HepG2 (cell line): Measurements from ENCODE around the gene SP9. TPM values are rescaled to one million over a fixed set of nuclear protein-coding genes. Genes with fewer than 3 reads are reported as not detected.

Experiments
- ELF3 ChIP-seq: IDR thresholded peaks from 2 replicates; pipeline ENCODE4 v1.6.1; 2016; ENCODE audit warnings: missing genetic modification reagents, missing compliant biosample characterization
- ETV6 ChIP-seq: sonication (generic); formaldehyde crosslinking; conservative IDR thresholded peaks from 2 replicates; pipeline ENCODE4 v1.4.0; 2020; ENCODE audit warnings: missing genetic modification reagents
- HES4 ChIP-seq: sonication (generic); formaldehyde crosslinking; IDR thresholded peaks from 2 replicates; pipeline ENCODE4 v1.9.0; 2021; ENCODE audit warnings: mild to moderate bottlenecking, missing genetic modification reagents, borderline replicate concordance
- HOXA5 ChIP-seq: sonication (generic); formaldehyde crosslinking; IDR thresholded peaks from 2 replicates; pipeline ENCODE4 v1.4.0; 2020; ENCODE audit warnings: missing genetic modification reagents
- KDM5B ChIP-seq: sonication (generic); formaldehyde crosslinking; IDR thresholded peaks from 2 replicates; pipeline ENCODE4 v1.4.0; 2020; ENCODE audit warnings: missing genetic modification reagents, mild to moderate bottlenecking, borderline replicate concordance
- NCOA1 ChIP-seq: sonication (generic); formaldehyde crosslinking; IDR thresholded peaks from 2 replicates; pipeline ENCODE4 v1.9.0; 2021; ENCODE audit warnings: missing genetic modification reagents
- NRL ChIP-seq: sonication (generic); formaldehyde crosslinking; IDR thresholded peaks from 2 replicates; pipeline ENCODE4 v1.5.0; 2020; ENCODE audit warnings: missing genetic modification reagents, mild to moderate bottlenecking, moderate library complexity, borderline replicate concordance
- PATZ1 ChIP-seq: sonication (generic); formaldehyde crosslinking; IDR thresholded peaks from 2 replicates; pipeline ENCODE4 v1.4.0; 2020; ENCODE audit warnings: missing genetic modification reagents
- POLR2A ChIP-seq, 2 experiments: IDR thresholded peaks; 2 replicates each; pipeline ENCODE4 v1.6.1; 2011; ENCODE audit warnings: low read depth in 2 of 2, low read length in 2 of 2, mild to moderate bottlenecking in 1 of 2, moderate library complexity in 1 of 2; ENCODE audit not compliant: insufficient read depth in 1 of 2
- RAD51 ChIP-seq: fragments of 450-650 bp; IDR thresholded peaks from 2 replicates; pipeline ENCODE4 v1.6.1; 2016; ENCODE audit warnings: borderline replicate concordance
- SOX5 ChIP-seq: IDR thresholded peaks from 2 replicates; pipeline ENCODE4 v1.6.1; 2016; ENCODE audit warnings: borderline replicate concordance
- SP1 ChIP-seq, 2 experiments: fragments of 450-650 bp in 1 of 2; sonication (generic) in 1 of 2; formaldehyde crosslinking in 1 of 2; IDR thresholded peaks; 2 replicates each; pipeline versions ENCODE4 v1.4.0 to v1.6.1; 2016 to 2020; ENCODE audit warnings: missing genetic modification reagents in 1 of 2
- SP5 ChIP-seq: IDR thresholded peaks from 2 replicates; pipeline ENCODE4 v1.6.1; 2016; ENCODE audit warnings: low read depth, borderline replicate concordance
- SPEN ChIP-seq: sonication (generic); formaldehyde crosslinking; IDR thresholded peaks from 2 replicates; pipeline ENCODE4 v1.5.1; 2020; ENCODE audit warnings: low read depth, mild to moderate bottlenecking, missing genetic modification reagents
- SRY ChIP-seq: sonication (generic); formaldehyde crosslinking; IDR thresholded peaks from 2 replicates; pipeline ENCODE4 v1.8.0; 2022; ENCODE audit warnings: mild to moderate bottlenecking, missing genetic modification reagents
- ZFP41 ChIP-seq: sonication (generic); formaldehyde crosslinking; IDR thresholded peaks from 2 replicates; pipeline ENCODE4 v1.4.0; 2020; ENCODE audit warnings: mild to moderate bottlenecking, missing genetic modification reagents, borderline replicate concordance
- ZFYVE20 ChIP-seq: sonication (generic); formaldehyde crosslinking; IDR thresholded peaks from 2 replicates; pipeline ENCODE4 v1.8.0; 2023; ENCODE audit warnings: low read depth, mild to moderate bottlenecking, moderate library complexity, missing genetic modification reagents, borderline replicate concordance
- ZNF24 ChIP-seq: fragments of 450-650 bp; IDR thresholded peaks from 2 replicates; pipeline ENCODE4 v1.6.1; 2017; ENCODE audit warnings: antibody characterized with exemption, mild to moderate bottlenecking
- ZNF850 ChIP-seq: sonication (generic); formaldehyde crosslinking; conservative IDR thresholded peaks from 2 replicates; pipeline ENCODE4 v1.9.0; 2021; ENCODE audit warnings: mild to moderate bottlenecking, missing genetic modification reagents
- polyA plus RNA-seq, 8 experiments: library from polyadenylated mRNA; depleted of rRNA in 3 of 8; stranded (reverse) in 7 of 8; unstranded in 1 of 8; fragments of >200 nt; fragmentation: Illumina TruSeq in 4 of 8; extraction: Trizol in 4 of 8; gene quantifications; 2 replicates each; pipeline versions ENCODE4 v1.2.1 to v1.2.3, GENCODE V29; 2011 to 2016; ENCODE audit warnings: low read depth in 4 of 8, missing spikeins in 1 of 8, mixed read lengths in 1 of 8; ENCODE audit not compliant: insufficient read depth in 1 of 8
- total RNA-seq, 5 experiments: library from RNA; depleted of rRNA; stranded (reverse); fragments of >200 nt; fragmentation: Illumina TruSeq; extraction: Trizol; gene quantifications; 2 replicates each; pipeline ENCODE4 v1.2.3, GENCODE V29; 2016; ENCODE audit warnings: low read depth in 1 of 5
- TF ChIP-seq, protein P1 (sequence below): sonication (generic); formaldehyde crosslinking; IDR thresholded peaks from 2 replicates; pipeline ENCODE4 v1.5.0; 2020; ENCODE audit warnings: mild to moderate bottlenecking, missing genetic modification reagents, borderline replicate concordance
- TF ChIP-seq, protein P2 (sequence below), 2 experiments: sonication (generic) in 1 of 2; formaldehyde crosslinking in 1 of 2; IDR thresholded peaks; 2 replicates each; pipeline versions ENCODE4 v1.5.1 to v1.6.1; 2011 to 2020; ENCODE audit warnings: borderline replicate concordance in 1 of 2, low read depth in 1 of 2, low read length in 1 of 2, mild to moderate bottlenecking in 1 of 2, missing genetic modification reagents in 1 of 2, moderate library complexity in 1 of 2

Gene SP9
- total and polyA plus RNA-seq, 2 of the 13 experiments (the other 11 are each of a cell fraction or from before 2014, with no cell fraction given): not detected

DNA sequence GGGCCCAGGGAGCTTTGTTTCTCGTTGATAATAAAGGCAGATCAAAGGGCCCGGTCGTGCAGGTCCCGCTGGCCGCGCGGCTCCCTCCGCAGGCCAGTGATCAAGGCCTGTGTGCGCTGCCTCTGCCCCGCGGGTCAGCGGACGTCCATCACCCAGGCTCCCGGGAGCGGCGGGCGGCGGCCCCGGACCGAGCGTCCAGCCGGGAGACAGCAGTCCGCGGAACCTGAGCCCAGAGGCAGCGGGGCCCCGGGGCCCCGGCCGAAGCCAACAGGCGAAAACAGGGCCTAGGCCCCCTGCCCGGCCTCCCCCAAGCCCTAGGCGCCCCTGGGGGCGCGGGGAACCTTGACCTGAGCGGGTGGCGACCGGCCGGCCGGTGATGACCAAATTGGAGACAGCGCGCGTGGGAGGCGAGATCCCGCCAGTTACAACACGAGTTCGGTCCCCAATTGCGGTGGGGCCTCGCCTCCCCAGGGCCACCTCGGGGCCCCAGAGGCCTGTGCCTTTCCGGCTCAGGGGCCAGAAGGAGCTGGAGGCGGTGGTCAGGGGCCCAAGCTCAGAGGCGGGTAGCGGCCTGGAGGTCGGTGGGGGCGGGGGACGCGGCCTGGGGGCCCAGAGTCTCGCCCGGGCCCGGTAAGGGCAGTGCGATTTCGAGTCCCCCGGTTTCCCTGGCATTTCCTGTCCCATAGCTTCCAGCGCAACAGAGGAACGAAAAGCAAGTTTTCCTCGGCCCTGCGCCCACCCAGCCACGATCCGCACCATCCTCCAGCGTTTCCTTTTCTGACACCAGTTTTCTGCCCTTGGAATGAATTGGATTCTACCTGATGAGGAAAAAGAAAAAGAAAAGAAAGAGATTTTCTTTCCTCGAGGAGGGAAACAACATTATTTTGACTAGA, 5.9 kb downstream of the SP9 start (continued):
- TF ChIP-seq SPEN (CRISPR knock-in tag): 0 out of 2 replicates have a peak, but pooled peaks have one; percentile 23
- TF ChIP-seq SOX5: no peak
- peak; percentile 79; the same call in 1 of the 2 replicates for TF ChIP-seq NCOA1 (CRISPR knock-in tag)
- TF ChIP-seq ZNF850 (CRISPR knock-in tag): no peak
- TF ChIP-seq ZNF24: no peak
- no peak for TF ChIP-seq NRL (CRISPR knock-in tag)
- TF ChIP-seq HOXA5: peak; percentile 66; the same call in 1 of the 2 replicates
- TF ChIP-seq ETV6 (CRISPR knock-in tag): no peak
- no peak for TF ChIP-seq ZFYVE20 (CRISPR knock-in tag)
- TF ChIP-seq SP1 (IDR thresholded peaks at IDR 0.05): no peak
- no peak for TF ChIP-seq SP1 (CRISPR knock-in tag; IDR thresholded peaks at IDR 0.05)
- no peak for TF ChIP-seq POLR2A (IDR thresholded peaks at IDR 0.05; ENCODE audit: insufficient read depth in 1 of 2, low read depth in 2 of 2, low read length in 2 of 2)
- TF ChIP-seq SRY: 0 out of 2 replicates have a peak, but pooled peaks have one; percentile 51
- TF ChIP-seq RAD51: no peak
- peak; percentile 53; the same call in 1 of the 2 replicates for TF ChIP-seq KDM5B (CRISPR knock-in tag)
- no peak for TF ChIP-seq SP5 (CRISPR knock-in tag)
- TF ChIP-seq ZFP41 (CRISPR knock-in tag): 0 out of 2 replicates have a peak, but pooled peaks have one; percentile 52
- TF ChIP-seq, protein P1, sequence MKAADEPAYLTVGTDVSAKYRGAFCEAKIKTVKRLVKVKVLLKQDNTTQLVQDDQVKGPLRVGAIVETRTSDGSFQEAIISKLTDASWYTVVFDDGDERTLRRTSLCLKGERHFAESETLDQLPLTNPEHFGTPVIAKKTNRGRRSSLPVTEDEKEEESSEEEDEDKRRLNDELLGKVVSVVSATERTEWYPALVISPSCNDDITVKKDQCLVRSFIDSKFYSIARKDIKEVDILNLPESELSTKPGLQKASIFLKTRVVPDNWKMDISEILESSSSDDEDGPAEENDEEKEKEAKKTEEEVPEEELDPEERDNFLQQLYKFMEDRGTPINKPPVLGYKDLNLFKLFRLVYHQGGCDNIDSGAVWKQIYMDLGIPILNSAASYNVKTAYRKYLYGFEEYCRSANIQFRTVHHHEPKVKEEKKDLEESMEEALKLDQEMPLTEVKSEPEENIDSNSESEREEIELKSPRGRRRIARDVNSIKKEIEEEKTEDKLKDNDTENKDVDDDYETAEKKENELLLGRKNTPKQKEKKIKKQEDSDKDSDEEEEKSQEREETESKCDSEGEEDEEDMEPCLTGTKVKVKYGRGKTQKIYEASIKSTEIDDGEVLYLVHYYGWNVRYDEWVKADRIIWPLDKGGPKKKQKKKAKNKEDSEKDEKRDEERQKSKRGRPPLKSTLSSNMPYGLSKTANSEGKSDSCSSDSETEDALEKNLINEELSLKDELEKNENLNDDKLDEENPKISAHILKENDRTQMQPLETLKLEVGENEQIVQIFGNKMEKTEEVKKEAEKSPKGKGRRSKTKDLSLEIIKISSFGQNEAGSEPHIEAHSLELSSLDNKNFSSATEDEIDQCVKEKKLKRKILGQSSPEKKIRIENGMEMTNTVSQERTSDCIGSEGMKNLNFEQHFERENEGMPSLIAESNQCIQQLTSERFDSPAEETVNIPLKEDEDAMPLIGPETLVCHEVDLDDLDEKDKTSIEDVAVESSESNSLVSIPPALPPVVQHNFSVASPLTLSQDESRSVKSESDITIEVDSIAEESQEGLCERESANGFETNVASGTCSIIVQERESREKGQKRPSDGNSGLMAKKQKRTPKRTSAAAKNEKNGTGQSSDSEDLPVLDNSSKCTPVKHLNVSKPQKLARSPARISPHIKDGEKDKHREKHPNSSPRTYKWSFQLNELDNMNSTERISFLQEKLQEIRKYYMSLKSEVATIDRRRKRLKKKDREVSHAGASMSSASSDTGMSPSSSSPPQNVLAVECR (CRISPR knock-in tag): peak; percentile 53
- no peak for TF ChIP-seq HES4 (CRISPR knock-in tag)
- TF ChIP-seq, protein P2, sequence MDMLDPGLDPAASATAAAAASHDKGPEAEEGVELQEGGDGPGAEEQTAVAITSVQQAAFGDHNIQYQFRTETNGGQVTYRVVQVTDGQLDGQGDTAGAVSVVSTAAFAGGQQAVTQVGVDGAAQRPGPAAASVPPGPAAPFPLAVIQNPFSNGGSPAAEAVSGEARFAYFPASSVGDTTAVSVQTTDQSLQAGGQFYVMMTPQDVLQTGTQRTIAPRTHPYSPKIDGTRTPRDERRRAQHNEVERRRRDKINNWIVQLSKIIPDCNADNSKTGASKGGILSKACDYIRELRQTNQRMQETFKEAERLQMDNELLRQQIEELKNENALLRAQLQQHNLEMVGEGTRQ (IDR thresholded peaks at IDR 0.05; ENCODE audit: low read depth, low read length): no peak
- TF ChIP-seq, protein P2 (CRISPR knock-in tag; IDR thresholded peaks at IDR 0.05; ENCODE audit: borderline replicate concordance): no peak
- peak; percentile 47; the same call in 1 of the 2 replicates for TF ChIP-seq PATZ1 (CRISPR knock-in tag)
- no peak for TF ChIP-seq ELF3 (CRISPR knock-in tag)
